ENCODE results near the gene ANO2.

Gene ANO2

DNA sequence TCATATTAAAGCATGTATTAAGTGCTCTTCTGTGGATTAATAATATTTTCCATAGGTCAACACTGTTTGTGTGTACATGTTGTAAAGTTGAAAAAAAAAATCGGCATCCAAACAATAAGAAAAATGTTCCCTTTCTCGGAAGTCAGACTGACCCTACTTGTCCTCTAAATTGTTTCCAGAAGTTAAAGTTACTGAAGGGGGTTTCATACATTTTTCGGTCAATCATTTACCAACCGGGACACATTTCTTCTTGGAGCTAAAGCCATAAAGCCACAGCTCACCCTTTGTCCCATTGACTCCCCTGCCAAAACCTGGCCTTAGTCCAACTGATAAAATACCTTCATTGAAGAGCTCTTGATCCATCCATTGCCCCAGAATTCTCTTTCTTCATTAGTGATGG is 230.0 kb downstream of the ANO2 start:
- H3K4me3 ChIP-seq (replicated peaks; ENCODE audit: low read depth, low read length): no peak overlapping the region
- TF ChIP-seq, protein P1, sequence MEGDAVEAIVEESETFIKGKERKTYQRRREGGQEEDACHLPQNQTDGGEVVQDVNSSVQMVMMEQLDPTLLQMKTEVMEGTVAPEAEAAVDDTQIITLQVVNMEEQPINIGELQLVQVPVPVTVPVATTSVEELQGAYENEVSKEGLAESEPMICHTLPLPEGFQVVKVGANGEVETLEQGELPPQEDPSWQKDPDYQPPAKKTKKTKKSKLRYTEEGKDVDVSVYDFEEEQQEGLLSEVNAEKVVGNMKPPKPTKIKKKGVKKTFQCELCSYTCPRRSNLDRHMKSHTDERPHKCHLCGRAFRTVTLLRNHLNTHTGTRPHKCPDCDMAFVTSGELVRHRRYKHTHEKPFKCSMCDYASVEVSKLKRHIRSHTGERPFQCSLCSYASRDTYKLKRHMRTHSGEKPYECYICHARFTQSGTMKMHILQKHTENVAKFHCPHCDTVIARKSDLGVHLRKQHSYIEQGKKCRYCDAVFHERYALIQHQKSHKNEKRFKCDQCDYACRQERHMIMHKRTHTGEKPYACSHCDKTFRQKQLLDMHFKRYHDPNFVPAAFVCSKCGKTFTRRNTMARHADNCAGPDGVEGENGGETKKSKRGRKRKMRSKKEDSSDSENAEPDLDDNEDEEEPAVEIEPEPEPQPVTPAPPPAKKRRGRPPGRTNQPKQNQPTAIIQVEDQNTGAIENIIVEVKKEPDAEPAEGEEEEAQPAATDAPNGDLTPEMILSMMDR (IDR thresholded peaks at IDR 0.05; ENCODE audit: low read depth, low read length, missing control alignments): no peak
- DNase-seq (ENCODE audit: extremely low read depth, low read depth): no peak

DNA sequence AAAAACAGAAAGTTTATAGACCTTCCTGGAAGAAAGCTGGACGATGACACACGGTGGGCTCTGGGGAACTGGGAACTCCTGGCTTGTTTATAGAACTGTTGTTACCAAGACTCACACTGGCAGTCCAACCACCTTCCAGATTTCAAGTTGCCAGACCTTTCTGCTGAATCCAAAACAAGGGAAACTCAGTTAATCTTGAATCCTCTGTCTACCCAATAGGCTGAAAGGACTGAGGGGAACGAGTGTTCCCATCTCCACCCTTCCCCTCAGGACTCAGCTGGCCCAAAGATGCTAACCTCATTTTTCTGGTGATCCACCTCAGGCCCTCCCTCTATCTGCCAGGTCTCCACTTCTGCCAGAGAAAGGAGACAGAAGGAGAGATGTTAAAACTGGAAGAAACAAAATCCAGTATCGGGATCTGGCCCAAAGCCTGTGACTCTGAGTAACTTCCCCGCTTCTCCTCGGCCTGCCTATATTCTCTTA is 231.4 kb downstream of the ANO2 start:
- TF ChIP-seq, protein P1 (IDR thresholded peaks at IDR 0.05; ENCODE audit: low read depth, low read length, missing control alignments): no peak
- DNase-seq (ENCODE audit: extremely low read depth, low read depth): no peak

DNA sequence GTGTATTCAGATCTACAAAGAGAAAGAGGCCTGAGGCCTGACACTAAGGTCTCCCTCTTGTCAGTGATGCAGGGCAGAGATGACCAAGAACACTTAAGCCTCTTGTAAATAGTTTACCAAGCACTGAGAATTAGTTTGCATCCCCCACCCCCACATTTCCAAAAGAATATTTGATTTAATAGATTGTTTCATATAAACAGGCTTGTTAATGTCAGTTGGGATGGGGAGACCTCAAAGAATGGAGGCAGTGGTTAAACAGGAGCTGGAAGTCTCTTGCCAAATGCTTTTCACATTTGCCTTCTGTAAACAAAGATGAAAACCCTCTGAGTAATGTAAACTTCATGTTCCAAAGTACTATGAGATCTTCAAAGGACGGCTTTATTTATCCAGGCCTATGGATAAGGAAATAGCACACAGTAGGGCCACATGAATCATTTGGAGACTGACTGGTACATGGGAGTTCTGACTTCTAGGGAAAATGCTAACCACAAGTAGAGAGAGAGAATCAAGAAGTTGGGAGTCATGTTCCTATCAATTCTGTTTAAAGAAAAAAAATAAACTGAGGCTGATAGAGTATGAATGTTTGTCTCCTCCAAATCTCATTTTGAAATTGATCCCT is 234.7 kb downstream of the ANO2 start:
- H3K4me3 ChIP-seq (replicated peaks; ENCODE audit: low read depth, low read length): no peak overlapping the region
- DNase-seq (ENCODE audit: extremely low read depth, low read depth): no peak
- TF ChIP-seq, protein P1 (IDR thresholded peaks at IDR 0.05; ENCODE audit: low read depth, low read length, missing control alignments): no peak

More for the DNA sequence above, 231.4 kb downstream of the ANO2 start:
- no peak overlapping the region for H3K4me3 ChIP-seq (replicated peaks; ENCODE audit: low read depth, low read length)

DNA sequence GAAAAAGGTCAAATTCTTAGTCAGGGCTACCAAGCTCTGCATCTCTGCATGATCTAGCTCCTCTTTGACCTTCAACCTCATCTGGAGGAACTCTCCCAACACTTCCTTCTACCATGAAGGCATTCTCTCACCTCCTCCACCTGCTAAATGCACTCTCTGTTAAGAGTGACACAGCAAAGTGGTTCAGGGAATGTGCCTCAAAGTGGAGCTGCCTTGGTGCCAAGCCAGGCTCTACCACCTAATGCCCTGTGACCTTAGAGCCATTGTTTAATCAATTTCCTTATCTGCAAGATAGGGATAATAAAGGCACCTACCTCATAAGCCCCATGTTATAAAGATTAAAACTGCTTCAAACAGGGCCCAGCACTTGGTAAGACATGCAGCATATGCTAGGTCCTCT is 236.7 kb downstream of the ANO2 start:
- DNase-seq (ENCODE audit: extremely low read depth, low read depth): no peak

DNA sequence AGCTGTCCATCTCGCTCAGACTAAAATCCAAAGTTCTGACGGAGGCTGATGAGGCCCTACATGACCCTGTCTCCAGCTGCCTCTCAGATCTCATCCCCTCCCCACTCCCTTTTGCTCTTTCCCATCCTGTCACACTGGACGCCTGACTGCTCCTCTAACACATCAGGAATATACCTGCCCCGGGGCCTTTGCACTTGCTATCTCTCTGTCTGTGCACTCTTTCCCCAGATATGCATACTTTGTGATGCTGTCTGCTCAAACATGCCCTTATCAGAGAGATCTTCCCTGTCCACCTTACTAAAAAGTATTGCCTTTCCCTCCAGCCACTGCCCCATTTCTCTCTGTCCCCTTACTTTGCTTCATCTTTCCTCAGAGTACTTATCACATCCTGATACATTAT is 238.8 kb downstream of the ANO2 start:
- TF ChIP-seq, protein P1 (IDR thresholded peaks at IDR 0.05; ENCODE audit: low read depth, low read length, missing control alignments): no peak
- no peak overlapping the region for H3K4me3 ChIP-seq (replicated peaks; ENCODE audit: low read depth, low read length)
- no peak for DNase-seq (ENCODE audit: extremely low read depth, low read depth)

More for the DNA sequence above, 236.7 kb downstream of the ANO2 start:
- no peak overlapping the region for H3K4me3 ChIP-seq (replicated peaks; ENCODE audit: low read depth, low read length)
- TF ChIP-seq, protein P1 (IDR thresholded peaks at IDR 0.05; ENCODE audit: low read depth, low read length, missing control alignments): no peak

DNA sequence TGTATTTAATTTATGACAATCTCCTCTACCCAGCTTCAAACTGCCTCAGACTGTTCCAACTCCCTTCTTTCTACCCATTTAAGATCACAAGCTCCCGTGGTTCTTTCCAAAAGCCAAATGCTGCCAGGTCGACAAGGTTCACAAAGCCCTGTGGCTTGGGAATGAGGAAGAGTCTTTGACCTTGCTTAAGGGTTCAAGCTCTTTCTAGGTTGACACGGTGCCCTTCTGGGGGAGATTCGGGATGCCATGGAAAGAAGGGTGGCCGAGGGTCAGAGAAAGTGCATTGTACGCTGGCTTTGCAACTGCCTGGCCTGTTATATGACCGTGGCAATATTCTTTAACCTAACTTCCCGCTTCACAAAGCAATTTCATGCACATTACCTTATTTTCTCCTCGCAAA is 239.3 kb downstream of the ANO2 start:
- no peak for DNase-seq (ENCODE audit: extremely low read depth, low read depth)
- TF ChIP-seq, protein P1 (IDR thresholded peaks at IDR 0.05; ENCODE audit: low read depth, low read length, missing control alignments): no peak
- no peak overlapping the region for H3K4me3 ChIP-seq (replicated peaks; ENCODE audit: low read depth, low read length)
